ENCODE data around the gene AMFR.

AMFR gene

GRCh38 chr16:56424791-56425438 is 430 bp downstream of the AMFR start:
- H3K4me2 ChIP-seq (ENCODE audit: low read length), result peak overlapping the region; percentile 80
- peak overlapping the region; percentile 39 for H3K9ac ChIP-seq
- peak overlapping the region; percentile 46 for H3K27ac ChIP-seq
- peaks cover 16% of the 10 kb centered on the region for H3K4me1 ChIP-seq
- peak overlapping the region; percentile 67 for H3K4me3 ChIP-seq (ENCODE audit: low read depth, low read length)
- H3K27me3 ChIP-seq (ENCODE audit: control insufficient read depth, insufficient read depth, low read length), result no peaks in the 10 kb centered on the region
- peak overlapping the region; percentile 66 for H2AFZ ChIP-seq
- H3K79me2 ChIP-seq, result peaks cover 26% of the 10 kb centered on the region
- H3K36me3 ChIP-seq (ENCODE audit: control insufficient read depth, insufficient read depth, low read length), result no peaks in the 10 kb centered on the region
- no peaks in the 10 kb centered on the region for H3K9me3 ChIP-seq (ENCODE audit: control insufficient read depth, low read length)
- TF ChIP-seq CTCF (IDR thresholded peaks at IDR 0.05), result no peak

DNA sequence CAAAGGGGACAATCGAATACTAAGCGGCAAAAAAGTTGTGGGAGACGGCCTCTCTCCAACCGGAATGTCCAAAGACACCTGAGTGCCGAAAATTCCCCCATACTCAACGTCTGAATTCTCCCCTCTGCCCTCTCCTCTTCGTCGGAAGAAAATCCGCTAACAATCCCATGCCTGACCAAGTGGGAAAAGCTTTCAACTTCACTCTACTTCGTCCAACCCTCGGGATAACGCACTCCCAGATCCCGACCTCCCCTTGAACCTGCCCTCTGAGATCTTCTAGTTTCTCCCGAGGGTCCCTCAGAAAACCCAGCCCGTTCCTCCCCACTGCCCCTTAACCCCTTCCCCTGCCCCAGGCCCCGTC is 961 bp downstream of the AMFR start:
- Histone ChIP-seq H3K27me3 (ENCODE audit: control insufficient read depth, insufficient read depth, low read length) (no peaks in the 10 kb centered on the region), H3K9me3 (ENCODE audit: control insufficient read depth, low read length) (no peaks in the 10 kb centered on the region), H3K27ac (peak overlapping the region; percentile 46), H2AFZ (peak overlapping the region; percentile 66), H3K79me2 (peaks cover 30% of the 10 kb centered on the region), H3K9ac (peak overlapping the region; percentile 39), H3K36me3 (ENCODE audit: control insufficient read depth, insufficient read depth, low read length) (no peaks in the 10 kb centered on the region), H3K4me2 (ENCODE audit: low read length) (peak overlapping the region; percentile 80), H3K4me1 (peaks cover 16% of the 10 kb centered on the region), H3K4me3 (ENCODE audit: low read depth, low read length) (peak overlapping the region; percentile 67)
- no peak for TF ChIP-seq CTCF (IDR thresholded peaks at IDR 0.05)

DNA sequence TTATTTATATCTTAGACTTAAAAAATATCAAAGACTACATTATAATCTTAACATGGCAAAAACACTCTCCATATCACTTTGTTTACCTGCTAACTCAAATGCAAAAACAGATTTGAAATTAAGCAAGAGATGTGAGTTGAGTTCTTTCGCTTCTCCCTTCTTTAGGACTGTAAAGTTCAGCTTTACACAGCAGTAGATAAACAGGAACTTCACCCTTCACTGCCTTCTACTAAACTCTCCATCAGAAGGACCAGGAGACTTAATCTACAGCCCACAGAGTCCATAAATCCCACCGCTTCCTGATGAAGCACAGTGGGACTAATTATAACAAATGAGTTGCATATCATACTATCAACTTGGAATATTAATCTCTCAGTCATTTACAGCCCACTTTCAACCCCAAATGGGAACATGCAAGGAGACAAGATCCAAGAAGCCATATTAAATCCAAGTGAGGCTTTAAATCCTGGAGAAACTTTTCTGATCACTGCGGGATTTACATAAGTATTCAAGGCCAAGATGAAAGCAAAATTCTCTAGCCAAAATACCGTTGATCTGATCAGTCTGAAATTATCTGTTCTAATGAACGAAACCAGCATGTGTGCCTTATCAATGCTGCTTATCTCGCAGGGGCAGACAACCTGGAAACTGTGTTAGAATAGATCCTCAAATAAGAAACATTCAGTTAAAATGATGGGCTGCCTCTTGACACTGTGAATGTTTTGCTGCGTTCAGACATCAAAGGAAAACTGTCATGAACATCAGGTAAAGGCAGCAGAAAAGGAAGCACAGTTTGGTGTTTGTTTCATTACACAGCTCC is 1.6 kb downstream of the AMFR start:
- Histone ChIP-seq H3K27ac (peak overlapping the region; percentile 46), H3K27me3 (ENCODE audit: control insufficient read depth, insufficient read depth, low read length) (no peaks in the 10 kb centered on the region), H3K9me3 (ENCODE audit: control insufficient read depth, low read length) (no peaks in the 10 kb centered on the region), H2AFZ (peak overlapping the region; percentile 66), H3K4me2 (ENCODE audit: low read length) (peak overlapping the region; percentile 80), H3K4me3 (ENCODE audit: low read depth, low read length) (peak overlapping the region; percentile 67), H3K79me2 (peaks cover 34% of the 10 kb centered on the region), H3K36me3 (ENCODE audit: control insufficient read depth, insufficient read depth, low read length) (no peaks in the 10 kb centered on the region), H3K9ac (no peak overlapping the region), H3K4me1 (peaks cover 16% of the 10 kb centered on the region)
- no peak for TF ChIP-seq CTCF (IDR thresholded peaks at IDR 0.05)

GRCh38 chr16:56422896-56423441 is 2.4 kb downstream of the AMFR start:
- no peak for TF ChIP-seq CTCF (IDR thresholded peaks at IDR 0.05)
- Histone ChIP-seq H3K4me3 (ENCODE audit: low read depth, low read length) (no peak overlapping the region), H3K79me2 (peaks cover 41% of the 10 kb centered on the region), H3K9ac (no peak overlapping the region), H3K4me2 (ENCODE audit: low read length) (peak overlapping the region; percentile 5), H3K27ac (no peak overlapping the region), H3K36me3 (ENCODE audit: control insufficient read depth, insufficient read depth, low read length) (no peaks in the 10 kb centered on the region), H3K27me3 (ENCODE audit: control insufficient read depth, insufficient read depth, low read length) (no peaks in the 10 kb centered on the region), H3K4me1 (peaks cover 16% of the 10 kb centered on the region), H3K9me3 (ENCODE audit: control insufficient read depth, low read length) (no peaks in the 10 kb centered on the region), H2AFZ (no peak overlapping the region)

All from parathyroid adenoma (tissue), 2 donors.